Neural crest cell (in vitro differentiated cells): ENCODE results near the gene NACAD. TPM values are rescaled to one million over a fixed set of nuclear protein-coding genes. Genes with fewer than 3 reads are reported as not detected.

ENCODE experiments used
- DNase-seq: peaks from one replicate; pipeline ENCODE4 v3.0.0; 2021; ENCODE audit warnings: low read depth, mixed read lengths, low spot score
- H3K27ac Mint-ChIP-seq: one replicate; pipeline ENCODE4 v1.8.0; 2021; ENCODE audit warnings: mild to moderate bottlenecking, mixed read lengths; ENCODE audit not compliant: unreplicated experiment
- H3K27me3 Mint-ChIP-seq: 2 replicates; pipeline ENCODE4 v1.8.0; 2021; ENCODE audit warnings: low read depth, mild to moderate bottlenecking, mixed read lengths
- H3K36me3 Mint-ChIP-seq: 2 replicates; pipeline ENCODE4 v1.8.0; 2021; ENCODE audit warnings: low read depth, mild to moderate bottlenecking, mixed read lengths
- H3K4me1 Mint-ChIP-seq: 2 replicates; pipeline ENCODE4 v1.8.0; 2021; ENCODE audit warnings: mixed read lengths
- H3K4me3 Mint-ChIP-seq: one replicate; pipeline ENCODE4 v1.8.0; 2021; ENCODE audit warnings: mild to moderate bottlenecking, mixed read lengths
- H3K9me3 Mint-ChIP-seq: 2 replicates; pipeline ENCODE4 v1.8.0; 2021; ENCODE audit warnings: mixed read lengths
- CTCF ChIP-seq: fragments of 200-600 bp; sonication (generic); conservative IDR thresholded peaks from 2 replicates; pipeline ENCODE4 v1.5.0; 2021; ENCODE audit warnings: antibody characterized with exemption, mild to moderate bottlenecking
- long read RNA-seq: library from polyadenylated mRNA; unstranded; transcript quantifications from one replicate; pipeline ENCODE4 v2.0.0, GENCODE V29; 2020
- total RNA-seq: library from RNA; stranded (reverse); gene quantifications from 2 replicates; pipeline ENCODE4 v1.2.1, GENCODE V29; 2021

The NACAD gene, protein sequence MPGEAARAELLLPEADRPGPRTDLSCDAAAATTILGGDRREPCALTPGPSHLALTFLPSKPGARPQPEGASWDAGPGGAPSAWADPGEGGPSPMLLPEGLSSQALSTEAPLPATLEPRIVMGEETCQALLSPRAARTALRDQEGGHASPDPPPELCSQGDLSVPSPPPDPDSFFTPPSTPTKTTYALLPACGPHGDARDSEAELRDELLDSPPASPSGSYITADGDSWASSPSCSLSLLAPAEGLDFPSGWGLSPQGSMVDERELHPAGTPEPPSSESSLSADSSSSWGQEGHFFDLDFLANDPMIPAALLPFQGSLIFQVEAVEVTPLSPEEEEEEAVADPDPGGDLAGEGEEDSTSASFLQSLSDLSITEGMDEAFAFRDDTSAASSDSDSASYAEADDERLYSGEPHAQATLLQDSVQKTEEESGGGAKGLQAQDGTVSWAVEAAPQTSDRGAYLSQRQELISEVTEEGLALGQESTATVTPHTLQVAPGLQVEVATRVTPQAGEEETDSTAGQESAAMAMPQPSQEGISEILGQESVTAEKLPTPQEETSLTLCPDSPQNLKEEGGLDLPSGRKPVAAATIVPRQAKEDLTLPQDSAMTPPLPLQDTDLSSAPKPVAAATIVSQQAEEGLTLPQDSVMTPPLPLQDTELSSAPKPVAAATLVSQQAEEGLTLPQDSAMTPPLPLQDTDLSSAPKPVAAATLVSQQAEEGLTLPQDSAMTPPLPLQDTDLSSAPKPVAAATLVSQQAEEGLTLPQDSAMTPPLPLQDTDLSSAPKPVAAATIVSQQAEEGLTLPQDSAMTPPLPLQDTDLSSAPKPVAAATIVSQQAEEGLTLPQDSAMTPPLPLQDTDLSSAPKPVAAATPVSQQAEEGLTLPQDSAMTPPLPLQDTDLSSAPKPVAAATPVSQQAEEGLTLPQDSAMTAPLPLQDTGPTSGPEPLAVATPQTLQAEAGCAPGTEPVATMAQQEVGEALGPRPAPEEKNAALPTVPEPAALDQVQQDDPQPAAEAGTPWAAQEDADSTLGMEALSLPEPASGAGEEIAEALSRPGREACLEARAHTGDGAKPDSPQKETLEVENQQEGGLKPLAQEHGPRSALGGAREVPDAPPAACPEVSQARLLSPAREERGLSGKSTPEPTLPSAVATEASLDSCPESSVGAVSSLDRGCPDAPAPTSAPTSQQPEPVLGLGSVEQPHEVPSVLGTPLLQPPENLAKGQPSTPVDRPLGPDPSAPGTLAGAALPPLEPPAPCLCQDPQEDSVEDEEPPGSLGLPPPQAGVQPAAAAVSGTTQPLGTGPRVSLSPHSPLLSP (N-terminal part only)
- total RNA-seq, result 7.2 and 9.7 TPM in 2 replicates
- long read RNA-seq, result 0 reads

DNA sequence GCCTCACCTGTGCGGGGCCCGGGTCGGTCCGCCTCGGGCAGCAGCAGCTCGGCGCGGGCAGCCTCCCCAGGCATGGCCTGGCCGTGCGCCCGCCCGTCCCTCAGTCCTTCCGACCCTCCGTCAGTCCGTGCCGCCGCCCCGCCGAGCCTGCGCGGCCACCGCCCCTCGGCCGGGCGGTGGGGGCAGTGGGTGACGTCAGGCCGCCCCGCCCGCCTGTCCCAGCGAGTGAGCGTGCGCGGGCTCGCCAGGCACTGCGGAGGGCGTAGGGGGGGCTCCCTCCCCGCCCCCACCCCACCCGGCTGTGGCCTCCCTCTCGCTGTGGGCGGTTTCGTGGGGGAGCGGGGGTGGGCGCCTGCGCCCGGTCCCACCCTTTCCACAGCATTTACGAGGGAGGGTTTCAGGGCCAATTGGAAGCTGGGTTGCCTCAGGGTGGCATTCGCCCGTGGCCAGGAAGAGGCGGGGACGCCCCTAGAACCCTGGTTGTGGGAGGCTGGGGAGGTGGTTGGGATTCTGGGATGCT is at the start of gene NACAD:
Gene NACAD, minus strand, starts transcription at position 149 of the 520 bp plus-strand sequence. Its CDS starts 75 bp downstream, at position 74.
- peak; percentile 27 for DNase-seq
- no peak for TF ChIP-seq CTCF
- no peaks in the 10 kb centered on the region for H3K36me3 Mint-ChIP-seq
- H3K4me1 Mint-ChIP-seq, result peaks cover 14% of the 10 kb centered on the region
- peaks cover 31% of the 10 kb centered on the region for H3K27me3 Mint-ChIP-seq
- H3K4me3 Mint-ChIP-seq, result peak within 1 kb of the TSS; percentile 81
- H3K27ac Mint-ChIP-seq, result no peak within 1 kb of the TSS
- H3K9me3 Mint-ChIP-seq, result no peaks in the 10 kb centered on the region

DNA sequence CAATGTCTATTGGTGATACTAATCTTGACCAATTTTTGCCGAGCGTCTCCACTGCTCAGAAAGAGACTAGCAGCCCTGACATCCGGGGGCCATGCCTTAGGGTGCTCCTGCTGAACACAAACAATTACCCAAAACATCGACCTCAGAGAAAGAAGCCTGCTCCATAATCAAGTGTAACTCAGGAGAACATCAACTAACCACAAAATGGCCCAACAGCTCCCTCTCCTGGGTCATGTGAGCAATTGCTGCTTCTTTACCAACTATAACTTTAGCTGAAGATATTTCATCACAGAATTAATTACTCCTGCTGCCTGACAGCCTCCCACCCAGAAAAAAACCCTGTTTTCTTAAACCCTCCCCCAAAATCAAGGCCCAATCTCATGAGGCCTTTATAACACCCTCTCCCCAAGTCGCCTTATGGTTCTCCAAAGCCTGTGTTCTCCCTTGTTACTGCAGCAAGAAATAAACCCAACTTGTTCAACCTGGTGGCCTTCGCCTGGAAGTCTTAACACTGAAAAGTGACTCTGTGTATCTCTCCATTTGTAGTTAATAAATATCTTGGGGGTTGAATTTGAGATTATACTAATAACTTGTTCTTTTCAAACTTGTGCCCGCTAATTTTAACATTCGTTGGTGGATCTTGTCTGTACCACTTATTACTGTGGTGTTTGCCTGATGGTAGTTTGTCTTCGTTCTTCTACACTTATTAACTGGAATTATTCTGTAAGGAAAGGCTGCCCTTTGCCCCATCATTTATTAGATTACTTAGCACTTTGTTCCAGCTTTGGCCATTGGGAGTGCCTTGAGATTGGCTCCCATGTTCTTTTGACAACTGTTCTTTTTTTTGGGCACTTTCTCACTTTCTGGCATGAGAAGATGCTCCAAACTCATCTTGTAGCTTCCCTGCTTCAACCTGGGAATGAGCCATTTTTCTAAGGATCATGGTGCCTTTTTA is 47.6 kb upstream of the NACAD start:
- TF ChIP-seq CTCF, result peak; percentile 96
- no peaks in the 10 kb centered on the region for H3K9me3 Mint-ChIP-seq
- H3K27ac Mint-ChIP-seq, result no peak overlapping the region
- DNase-seq, result peak; percentile 65
- H3K36me3 Mint-ChIP-seq, result no peaks in the 10 kb centered on the region
- H3K4me1 Mint-ChIP-seq, result peaks cover 5% of the 10 kb centered on the region
- peaks cover 6% of the 10 kb centered on the region for H3K27me3 Mint-ChIP-seq
- H3K4me3 Mint-ChIP-seq, result no peak overlapping the region

DNA sequence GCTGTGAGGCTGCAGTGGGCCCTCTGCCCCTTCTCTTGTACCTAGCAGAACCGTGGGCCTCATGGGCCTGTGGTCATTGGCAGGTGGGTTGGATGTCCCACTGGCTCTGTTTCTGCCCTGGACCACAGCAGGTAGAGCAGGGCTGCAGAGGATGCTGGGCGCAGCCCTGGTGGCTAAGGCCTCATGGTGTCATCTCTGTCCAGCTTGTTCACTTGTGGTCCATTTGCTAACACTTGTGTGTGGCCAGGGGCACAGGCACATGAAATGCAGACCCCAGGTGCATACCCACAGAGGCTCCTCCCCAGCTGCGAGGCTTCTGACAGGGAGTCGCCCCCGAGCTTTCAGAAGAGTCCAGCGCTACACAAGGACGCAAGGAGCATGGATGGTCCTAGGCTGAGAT is 45.1 kb upstream of the NACAD start:
- H3K27me3 Mint-ChIP-seq, result peaks cover 4% of the 10 kb centered on the region
- no peaks in the 10 kb centered on the region for H3K36me3 Mint-ChIP-seq
- H3K9me3 Mint-ChIP-seq, result no peaks in the 10 kb centered on the region
- H3K27ac Mint-ChIP-seq, result peak overlapping the region; percentile 78
- peaks cover 5% of the 10 kb centered on the region for H3K4me1 Mint-ChIP-seq
- no peak overlapping the region for H3K4me3 Mint-ChIP-seq
- no peak for DNase-seq
- TF ChIP-seq CTCF, result no peak

DNA sequence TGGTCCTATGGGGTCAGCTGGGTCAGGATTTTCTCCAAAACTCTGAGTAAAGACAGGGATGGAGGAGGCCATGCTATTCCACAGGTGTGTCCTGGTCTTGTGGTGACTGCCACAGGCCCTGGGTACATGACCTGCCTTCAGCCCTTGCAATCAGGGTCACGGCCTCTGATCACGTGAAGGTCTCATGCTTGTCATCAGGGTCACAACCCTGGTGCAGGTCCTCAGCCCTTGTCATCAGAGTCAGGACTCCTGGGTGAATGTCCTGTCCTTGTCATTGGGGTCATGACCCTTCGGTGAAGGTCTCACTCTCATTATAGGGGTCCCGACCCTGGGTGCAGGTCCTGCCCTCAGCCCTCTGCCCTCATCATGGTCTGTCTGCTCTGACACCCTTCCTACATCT is 44.6 kb upstream of the NACAD start:
- H3K27ac Mint-ChIP-seq, result peak overlapping the region; percentile 78
- TF ChIP-seq CTCF, result no peak
- H3K4me1 Mint-ChIP-seq, result peaks cover 5% of the 10 kb centered on the region
- no peak overlapping the region for H3K4me3 Mint-ChIP-seq
- H3K9me3 Mint-ChIP-seq, result no peaks in the 10 kb centered on the region
- DNase-seq, result no peak
- no peaks in the 10 kb centered on the region for H3K36me3 Mint-ChIP-seq
- H3K27me3 Mint-ChIP-seq, result peaks cover 4% of the 10 kb centered on the region
